Measurements from ENCODE around the gene CLRN2. TPM values are rescaled to one million over a fixed set of nuclear protein-coding genes. Genes with fewer than 3 reads are reported as not detected.
A peak's percentile ranks its signal among the peaks of the same experiment; 100 is the strongest.

Gene CLRN2
- polyA plus RNA-seq, 1 experiment: not detected

GRCh38 chr4:17493619-17494018, 21.3 kb upstream of the CLRN2 start:
- H3K36me3 ChIP-seq (ENCODE audit: control insufficient read depth, insufficient read depth, low read length): peaks cover 10% of the 10 kb centered on the region; the same call in 1 of the 2 replicates
- H3K27me3 ChIP-seq (ENCODE audit: control insufficient read depth, insufficient read depth, low read length): no peaks in the 10 kb centered on the region
- H3K4me3 ChIP-seq (ENCODE audit: low read depth, low read length): no peak overlapping the region
- no peak for TF ChIP-seq CTCF (IDR thresholded peaks at IDR 0.05; ENCODE audit: insufficient read depth, low read depth, low read length)
- CTCF ChIA-PET: interaction anchor here (0.6 to 1.0 kb wide), 2 partner anchors 11 to 22 kb away, joined by 4 to 5 read pairs; no protein-coding TSS in a partner anchor
- DNase-seq (ENCODE audit: low read depth): no peak
- POLR2A ChIA-PET: interaction anchor here (0.5 kb wide), 1 partner anchor 373 kb away, joined by 6 read pairs; no protein-coding TSS in a partner anchor

DNA sequence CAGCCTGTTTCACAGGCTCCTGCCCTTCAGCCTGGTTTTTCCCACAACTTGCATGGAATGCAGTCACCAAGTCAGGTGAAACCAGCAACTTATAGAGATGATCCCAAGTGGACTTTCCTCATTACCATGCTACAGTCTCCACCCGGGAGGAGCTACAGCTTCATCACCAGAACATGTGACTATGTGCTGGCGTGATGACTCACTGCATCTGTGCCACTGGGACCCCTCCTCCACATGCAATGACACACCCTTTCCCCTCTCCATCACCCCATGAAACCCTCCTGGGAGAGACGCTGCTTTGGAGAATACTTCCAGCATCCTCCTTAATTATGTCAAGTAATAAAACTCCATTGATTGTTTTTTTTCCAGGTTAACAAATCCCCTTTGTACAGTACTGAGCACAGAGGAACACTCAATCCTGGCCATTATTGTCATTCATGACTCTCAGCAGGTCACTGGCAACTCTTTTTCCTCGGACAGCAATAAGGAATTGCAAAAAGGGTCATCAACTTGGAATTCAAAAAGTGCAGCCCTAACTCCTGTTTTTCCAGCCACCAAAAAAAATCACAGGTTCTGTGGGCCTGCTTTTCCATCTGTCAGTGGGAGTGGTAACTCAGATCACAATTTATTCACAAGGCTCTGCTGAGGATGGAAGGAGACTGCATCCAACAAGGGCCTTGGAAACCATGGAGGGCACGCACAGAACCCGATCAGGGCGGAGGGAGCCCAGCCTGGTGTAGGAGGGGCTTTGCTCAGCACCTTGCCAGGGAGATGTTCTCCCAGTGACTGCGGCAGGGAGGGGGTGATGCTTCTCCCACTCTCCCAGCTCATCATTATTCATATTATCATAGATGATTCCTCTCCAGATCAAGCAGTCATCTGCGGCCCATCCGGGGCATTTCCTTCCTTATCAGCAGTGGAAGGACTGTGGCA, 20.4 kb upstream of the CLRN2 start:
- Histone ChIP-seq H3K4me3 (ENCODE audit: low read depth, low read length) (no peak overlapping the region), H3K27me3 (ENCODE audit: control insufficient read depth, insufficient read depth, low read length) (no peaks in the 10 kb centered on the region), H3K36me3 (ENCODE audit: control insufficient read depth, insufficient read depth, low read length) (peaks cover 8% of the 10 kb centered on the region; the same call in 1 of the 2 replicates)
- CTCF ChIA-PET: no interaction called here
- POLR2A ChIA-PET: interaction anchor here (0.5 kb wide), 1 partner anchor 372 kb away, joined by 6 read pairs; no protein-coding TSS in a partner anchor
- peak; percentile 30 for DNase-seq (ENCODE audit: low read depth)
- TF ChIP-seq CTCF (IDR thresholded peaks at IDR 0.05; ENCODE audit: insufficient read depth, low read depth, low read length): no peak

GRCh38 chr4:17497890-17498523, 17.0 kb upstream of the CLRN2 start:
- Histone ChIP-seq H3K27me3 (ENCODE audit: control insufficient read depth, insufficient read depth, low read length) (no peaks in the 10 kb centered on the region), H3K36me3 (ENCODE audit: control insufficient read depth, insufficient read depth, low read length) (peaks cover 7% of the 10 kb centered on the region), H3K4me3 (ENCODE audit: low read depth, low read length) (no peak overlapping the region)
- CTCF ChIA-PET: interaction anchor here (0.9 to 1.2 kb wide), 2 partner anchors 9 to 12 kb away, joined by 3 read pairs; no protein-coding TSS in a partner anchor
- no peak for TF ChIP-seq CTCF (IDR thresholded peaks at IDR 0.05; ENCODE audit: insufficient read depth, low read depth, low read length)
- POLR2A ChIA-PET: no interaction called here
- no peak for DNase-seq (ENCODE audit: low read depth)

GRCh38 chr4:17500574-17500973, 14.4 kb upstream of the CLRN2 start:
- ChIA-PET CTCF (interaction anchor here (1.2 kb wide), 1 partner anchor 24 kb away, joined by 3 read pairs; no protein-coding TSS in a partner anchor), POLR2A (no interaction called here)

More at GRCh38 chr4:17500574-17500973, 14.4 kb upstream of the CLRN2 start:
- H3K27me3 ChIP-seq (ENCODE audit: control insufficient read depth, insufficient read depth, low read length): no peaks in the 10 kb centered on the region
- TF ChIP-seq CTCF (IDR thresholded peaks at IDR 0.05; ENCODE audit: insufficient read depth, low read depth, low read length): no peak
- DNase-seq (ENCODE audit: low read depth): no peak
- no peak overlapping the region for H3K4me3 ChIP-seq (ENCODE audit: low read depth, low read length)
- H3K36me3 ChIP-seq (ENCODE audit: control insufficient read depth, insufficient read depth, low read length): peaks cover 7% of the 10 kb centered on the region
